Retina (tissue), 1 donor: ENCODE data around the gene PFDN2.
A peak's percentile ranks its signal among the peaks of the same experiment; 100 is the strongest.
"Not testable (repeated sequence)": the region's sequence is repeated elsewhere in the genome, so short reads cannot be mapped to it uniquely, and the experiment has no call there.

ENCODE experiments used
- DNase-seq: peaks from one replicate; pipeline ENCODE4 v3.0.0-alpha.2; 2016

Gene PFDN2

GRCh38 chr1:161137881-161138280 is 20.0 kb upstream of the PFDN2 start:
- no peak for DNase-seq

- no peak for DNase-seq
Observed at GRCh38 chr1:161133220-161133740, 15.4 kb upstream of the PFDN2 start.

GRCh38 chr1:161132410-161133219 is 14.8 kb upstream of the PFDN2 start, which contains the start of gene DEDD:
TSS of gene DEDD (minus strand) at chr1:161132667. CDS start at chr1:161124462, 8,205 bp downstream.
- DNase-seq = peak; percentile 93

DNA sequence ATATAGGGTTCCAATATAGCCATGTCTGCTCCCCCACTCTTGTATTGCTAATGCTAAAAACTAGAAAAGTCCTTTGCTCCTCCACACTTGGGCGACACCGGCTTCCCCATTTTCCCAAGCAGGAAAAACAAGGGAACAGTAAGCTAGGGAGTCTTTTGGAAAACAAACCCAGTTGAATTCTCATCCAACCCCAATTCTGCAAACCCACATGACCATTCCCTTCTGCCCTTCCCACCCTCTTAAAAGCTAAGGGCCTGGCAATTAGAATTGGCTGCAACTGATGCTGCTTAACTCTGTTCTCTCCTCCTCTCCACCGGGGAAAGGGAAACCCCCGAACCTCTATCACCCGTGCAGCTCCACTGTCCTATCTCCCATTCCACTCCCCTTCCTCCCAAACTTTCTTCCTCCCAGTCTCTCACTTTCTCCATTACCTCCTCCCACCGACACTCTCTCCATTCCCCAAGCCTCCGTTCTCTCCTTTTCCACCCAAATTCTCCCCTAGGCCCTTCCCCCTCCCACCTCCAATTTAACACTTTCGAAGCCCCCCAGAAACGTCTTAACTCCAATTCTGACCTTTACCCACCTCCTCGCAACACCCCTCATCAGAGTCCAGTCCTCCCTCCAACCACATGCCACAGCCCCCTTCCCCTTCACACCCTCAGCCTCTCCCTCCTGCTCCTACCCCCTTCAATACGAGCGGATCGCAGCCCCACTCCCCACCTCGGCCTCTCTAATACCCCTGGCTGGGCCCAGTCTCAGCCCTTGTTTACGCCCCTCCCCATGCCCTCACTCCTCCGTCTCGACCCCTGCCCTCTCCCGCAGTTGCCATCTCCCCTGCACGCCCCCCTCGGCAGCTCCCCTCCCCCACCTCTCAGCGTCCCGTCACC is 13.9 kb upstream of the PFDN2 start:
- DNase-seq = peak; percentile 45

DNA sequence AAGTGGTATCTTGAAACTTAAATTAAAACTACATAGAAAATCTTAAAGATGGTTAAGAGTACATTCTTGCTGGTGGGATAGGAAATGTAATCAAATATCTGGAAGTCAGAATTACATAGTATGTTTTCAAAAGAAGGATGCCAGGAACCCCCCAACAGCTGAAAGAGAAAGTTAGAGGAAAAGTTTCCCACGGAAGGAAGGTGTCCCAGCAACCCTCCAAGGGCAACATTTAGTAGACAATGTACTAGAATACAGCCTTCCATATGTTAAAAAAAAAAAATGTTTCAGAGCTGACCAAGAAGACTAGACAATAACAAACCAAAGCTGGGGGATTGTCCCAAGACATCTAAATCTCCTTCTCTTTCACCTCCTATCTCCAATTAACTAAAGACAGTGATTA is 12.4 kb upstream of the PFDN2 start:
- DNase-seq = no peak

DNA sequence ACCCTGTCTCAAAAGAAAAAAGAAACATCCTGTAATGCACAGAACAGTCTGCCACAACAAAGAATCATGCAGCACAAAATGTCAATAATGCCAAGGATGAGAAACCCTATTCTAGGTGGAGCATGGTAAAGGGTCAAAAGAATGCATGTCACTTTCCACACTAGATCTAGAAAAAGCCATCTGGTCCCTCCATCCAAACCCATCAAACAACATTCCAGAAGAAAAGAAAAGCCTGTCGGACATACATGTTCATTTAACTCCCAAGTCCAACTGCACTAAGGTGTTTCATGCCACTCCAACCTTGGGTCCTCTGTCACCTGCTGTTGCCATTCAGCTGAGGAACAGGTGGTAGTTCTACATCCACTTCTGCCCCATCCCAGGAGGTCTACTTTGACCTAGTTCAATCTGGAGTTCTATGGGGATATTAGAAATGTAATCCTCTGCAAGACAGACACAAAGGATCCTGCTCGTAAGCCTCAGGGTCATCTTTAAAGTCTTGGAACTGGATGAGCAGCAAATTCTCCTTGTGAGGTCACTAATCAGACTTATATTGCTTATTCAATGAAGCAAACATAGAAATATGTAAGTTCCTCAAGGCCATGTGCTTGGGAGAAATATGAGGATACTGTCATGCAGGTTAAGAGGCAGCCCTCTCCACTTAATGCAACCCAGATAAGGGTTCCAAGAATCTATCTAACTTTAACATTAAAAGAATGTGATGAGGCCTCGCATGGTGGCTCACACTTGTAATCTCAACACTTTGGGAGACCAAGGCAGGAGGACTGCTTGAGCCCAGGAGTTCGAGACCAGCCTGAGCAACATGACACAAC is 11.0 kb upstream of the PFDN2 start:
- no peak for DNase-seq

DNA sequence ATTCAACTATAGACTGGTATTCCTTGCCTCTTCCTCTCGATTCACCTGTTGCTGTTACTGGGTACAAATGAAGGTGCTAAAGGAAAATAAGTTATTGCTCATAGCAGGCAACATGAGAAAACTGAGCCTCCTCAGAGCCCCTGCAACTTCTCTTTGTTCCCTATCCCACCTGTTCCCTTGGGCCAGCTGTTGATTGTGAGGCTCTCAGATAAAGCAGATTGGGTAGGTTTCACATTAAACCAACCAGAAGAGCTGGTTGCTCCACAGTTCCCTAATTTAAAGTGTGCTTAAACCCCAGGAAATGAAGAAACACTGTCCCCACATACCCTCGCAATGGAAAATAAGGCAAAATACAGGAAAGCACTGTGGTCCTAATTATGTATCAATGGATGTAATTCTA is 9.8 kb upstream of the PFDN2 start:
- no peak for DNase-seq

DNA sequence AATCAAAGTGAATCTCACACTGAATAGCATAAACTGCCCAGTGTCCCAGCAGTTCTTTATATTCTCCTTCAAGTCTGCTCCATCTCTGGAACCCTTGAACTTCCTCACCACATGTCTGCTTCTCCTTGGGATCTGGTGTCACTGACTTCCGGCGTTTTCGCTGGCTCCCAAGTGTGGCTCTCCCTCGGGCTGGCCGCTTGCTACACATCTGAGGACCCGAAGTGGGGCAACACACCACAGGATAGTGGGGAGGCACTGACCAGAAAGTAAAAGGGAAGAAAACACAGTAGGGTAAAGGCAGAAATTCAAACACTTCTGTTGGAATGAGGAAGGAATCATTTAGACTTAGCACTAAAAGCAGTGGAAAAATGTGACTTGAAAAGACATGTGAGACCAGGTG is 5.1 kb upstream of the PFDN2 start:
- DNase-seq = no peak

DNA sequence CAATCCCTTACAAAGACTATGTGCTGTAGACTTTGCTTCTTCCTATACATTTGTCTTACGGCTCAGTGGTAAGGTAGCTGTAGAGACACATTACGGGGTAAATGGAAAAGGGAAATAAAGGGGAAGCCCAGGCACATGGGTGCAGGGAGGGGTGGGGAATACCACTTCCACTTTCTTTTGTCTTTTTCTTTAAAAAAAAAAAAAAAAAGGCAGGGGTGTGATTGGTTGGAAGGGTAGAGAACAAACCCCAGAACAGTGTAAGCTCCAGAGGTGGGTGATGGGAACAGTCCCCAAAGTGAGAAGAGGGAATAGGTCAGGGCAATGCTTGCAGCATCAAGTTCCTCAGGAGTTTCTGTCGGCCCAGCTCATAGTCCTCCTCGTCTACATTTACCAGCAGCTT is 4.0 kb upstream of the PFDN2 start:
- no peak for DNase-seq

- DNase-seq = no peak
Observed at GRCh38 chr1:161121042-161121650, 3.3 kb upstream of the PFDN2 start.

DNA sequence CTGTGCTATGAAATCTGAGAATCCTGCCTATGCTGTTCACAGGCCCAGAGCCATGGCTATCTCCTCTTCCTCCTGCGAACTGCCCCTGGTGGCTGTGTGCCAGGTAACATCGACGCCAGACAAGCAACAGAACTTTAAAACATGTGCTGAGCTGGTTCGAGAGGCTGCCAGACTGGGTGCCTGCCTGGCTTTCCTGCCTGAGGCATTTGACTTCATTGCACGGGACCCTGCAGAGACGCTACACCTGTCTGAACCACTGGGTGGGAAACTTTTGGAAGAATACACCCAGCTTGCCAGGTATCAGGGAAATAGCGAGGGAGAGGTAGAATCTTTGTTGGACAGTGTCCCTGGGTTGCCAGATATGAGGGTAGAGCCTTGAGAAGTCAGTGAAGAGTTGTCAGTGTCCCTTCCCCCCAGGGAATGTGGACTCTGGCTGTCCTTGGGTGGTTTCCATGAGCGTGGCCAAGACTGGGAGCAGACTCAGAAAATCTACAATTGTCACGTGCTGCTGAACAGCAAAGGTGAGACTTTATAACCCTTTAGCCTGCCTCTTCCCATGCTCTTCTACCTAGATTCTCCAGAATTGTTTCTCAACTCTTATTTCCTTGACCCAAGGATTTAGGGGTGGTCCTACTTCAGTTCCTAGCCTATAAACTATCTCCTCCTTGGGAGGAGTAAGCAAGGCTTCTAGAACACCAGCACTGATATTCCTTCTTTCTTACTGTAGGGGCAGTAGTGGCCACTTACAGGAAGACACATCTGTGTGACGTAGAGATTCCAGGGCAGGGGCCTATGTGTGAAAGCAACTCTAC is 1.5 kb upstream of the PFDN2 start:
- DNase-seq = peak; percentile 5

- not testable (repeated sequence) for DNase-seq
Observed at GRCh38 chr1:161115961-161116360, 1.9 kb downstream of the PFDN2 start.

- no peak for DNase-seq
Observed at GRCh38 chr1:161115132-161115711, 2.6 kb downstream of the PFDN2 start.

DNA sequence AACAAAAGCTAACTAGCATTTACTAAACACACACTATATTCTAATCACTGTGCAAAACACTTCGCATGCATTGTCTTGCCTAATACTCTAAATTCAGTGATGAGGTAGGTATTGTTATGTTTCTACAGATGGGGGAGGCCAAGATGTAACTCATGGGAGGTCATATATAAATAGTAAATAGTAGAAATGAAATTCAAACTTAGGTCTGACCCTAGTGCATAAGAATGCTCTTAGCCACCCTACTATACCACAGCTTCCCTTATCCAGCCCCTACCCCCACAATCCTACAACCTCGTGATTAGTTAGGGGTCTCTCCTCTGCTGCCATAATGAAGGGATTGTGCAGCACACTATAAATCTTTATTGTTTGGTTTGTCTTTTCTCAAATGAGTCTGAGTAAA is 3.3 kb downstream of the PFDN2 start:
- no peak for DNase-seq

DNA sequence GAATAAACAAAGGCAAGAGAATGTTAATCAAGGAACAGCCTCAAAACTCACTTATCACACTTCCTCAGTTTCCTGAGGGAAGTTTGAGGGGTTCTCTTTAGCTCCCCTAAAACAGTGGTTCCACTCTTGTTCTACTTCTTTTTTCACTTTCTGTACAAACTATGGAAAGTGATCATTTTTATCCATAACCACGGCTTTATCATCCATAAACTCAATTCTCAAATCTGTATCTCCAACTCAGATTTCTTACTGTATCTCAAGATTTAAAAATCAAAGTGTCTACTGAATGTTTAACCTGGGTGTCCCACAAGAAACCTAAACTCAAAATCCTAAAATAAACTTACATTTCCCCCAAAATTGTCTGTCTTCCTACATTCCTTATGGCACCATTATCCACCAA is 3.9 kb downstream of the PFDN2 start:
- no peak for DNase-seq

DNA sequence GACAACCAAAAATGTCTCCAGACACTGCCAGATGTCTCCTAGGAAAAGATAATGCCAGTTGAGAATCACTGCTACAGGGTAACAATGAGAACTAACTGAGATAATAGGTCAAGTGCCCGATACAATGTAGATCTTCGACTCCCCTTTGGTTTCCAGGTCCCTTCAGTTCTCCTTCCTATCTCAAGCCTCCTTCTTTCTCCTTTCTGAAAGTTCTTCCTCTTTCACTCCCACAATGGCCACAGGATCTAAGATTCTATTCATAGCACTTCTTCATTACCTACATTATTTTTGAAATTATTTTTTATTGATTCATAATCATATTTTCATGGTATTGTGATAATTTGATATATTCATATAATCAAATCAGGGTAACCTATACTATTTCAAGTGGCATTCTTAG is 6.3 kb downstream of the PFDN2 start:
- DNase-seq = no peak

GRCh38 chr1:161111117-161111516 is 6.7 kb downstream of the PFDN2 start:
- DNase-seq = no peak

DNA sequence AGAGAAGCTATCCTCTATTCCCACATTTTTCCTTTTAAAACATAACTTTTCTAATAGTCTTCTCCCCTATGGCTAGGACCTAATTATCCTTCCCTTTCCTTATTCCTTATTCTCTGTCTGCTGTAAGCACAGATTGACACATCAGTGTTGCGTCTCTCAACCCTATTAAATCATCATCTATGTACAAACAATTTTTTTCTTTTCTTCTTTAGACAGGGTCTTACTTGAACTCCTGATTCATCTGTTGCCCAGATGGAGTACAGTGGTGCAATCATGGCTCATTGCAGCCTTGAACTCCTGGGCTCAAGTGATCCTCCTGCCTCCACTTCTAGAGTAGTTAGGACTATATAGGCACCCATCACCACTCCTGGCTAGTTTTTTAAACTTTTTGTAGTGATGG is 11.4 kb downstream of the PFDN2 start:
- DNase-seq = no peak

- DNase-seq = no peak
Observed at GRCh38 chr1:161100556-161100955, 17.3 kb downstream of the PFDN2 start.

DNA sequence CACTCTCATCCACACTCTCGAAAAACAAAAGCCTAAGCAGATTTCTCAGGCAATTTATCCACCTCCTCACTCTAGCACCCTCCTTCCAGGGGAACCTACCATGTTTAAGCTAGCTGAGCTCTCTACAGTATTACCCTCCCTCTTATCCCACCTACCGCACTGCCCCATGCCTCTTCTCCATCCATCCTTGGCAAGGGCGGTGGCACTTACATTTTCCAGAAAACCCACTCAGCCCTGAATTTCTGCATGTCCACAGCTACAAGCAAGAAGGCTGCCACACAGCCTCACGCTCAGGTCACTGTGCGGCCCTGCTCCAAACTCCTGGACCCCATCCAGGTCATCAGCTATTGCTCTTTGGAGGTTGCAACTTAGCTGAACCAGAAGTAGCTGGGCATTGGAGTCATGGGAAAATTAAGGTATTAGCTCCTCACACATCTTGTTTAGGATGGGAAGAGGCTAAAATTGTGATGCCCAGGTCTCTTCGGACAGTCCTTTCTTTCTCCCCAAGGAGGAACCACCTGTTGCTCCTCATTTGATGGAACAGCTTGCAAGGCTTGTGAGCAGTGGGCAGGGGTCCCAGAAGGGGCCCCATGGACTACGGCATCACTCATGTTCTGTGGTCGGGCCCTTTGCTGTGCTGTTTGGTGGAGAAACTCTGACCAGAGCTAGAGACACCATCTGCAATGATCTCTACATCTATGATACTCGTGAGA is 18.6 kb downstream of the PFDN2 start:
- DNase-seq = no peak
